ENCODE measurements around the gene PRX. TPM values are rescaled to one million over a fixed set of nuclear protein-coding genes. Genes with fewer than 3 reads are reported as not detected.

Gene PRX
- polyA plus RNA-seq, 1 donor from 2014 or later: 0.20 TPM

DNA sequence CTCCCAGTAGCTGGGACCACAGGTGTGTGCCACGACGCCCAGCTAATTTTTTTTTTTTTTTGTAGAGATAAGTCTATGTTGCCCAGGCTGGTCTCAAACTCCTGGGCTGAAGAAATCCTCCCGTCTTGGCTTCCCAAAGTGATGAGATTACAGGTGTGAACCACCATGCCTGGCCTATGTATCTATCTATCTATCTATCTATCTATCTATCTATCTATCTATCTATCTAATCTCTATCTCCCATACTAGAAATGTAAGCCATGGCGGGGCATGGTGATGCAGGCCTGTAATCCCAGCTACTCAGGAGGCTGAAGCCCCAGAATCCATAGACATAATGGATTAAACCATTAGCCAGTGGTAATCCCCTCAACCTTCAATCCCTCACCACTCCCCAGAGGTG is 37.5 kb upstream of the PRX start:
- Histone ChIP-seq H3K4me2 (ENCODE audit: low read length) (no peak overlapping the region), H3K9ac (ENCODE audit: low read length) (no peak overlapping the region), H3K79me2 (replicated peaks; ENCODE audit: insufficient read depth, low read length) (no peaks in the 10 kb centered on the region), H3K9me2 (ENCODE audit: insufficient read depth, low read length) (no peaks in the 10 kb centered on the region), H3K27ac (ENCODE audit: low read length) (no peak overlapping the region), H3K9me3 (ENCODE audit: low read length) (no peaks in the 10 kb centered on the region), H4K20me1 (ENCODE audit: insufficient read depth) (no peaks in the 10 kb centered on the region), H3K27me3 (ENCODE audit: insufficient read depth, low read depth, low read length) (no peaks in the 10 kb centered on the region), H3K36me3 (ENCODE audit: insufficient read depth, low read length) (no peaks in the 10 kb centered on the region), H3F3A (ENCODE audit: insufficient read depth, low read length, poor library complexity, severe bottlenecking) (no peaks in the 10 kb centered on the region), H3K4me3 (ENCODE audit: low read length) (no peak overlapping the region), H2AFZ (ENCODE audit: low read depth, low read length) (no peak overlapping the region)
- TF ChIP-seq SMC3 (conservative IDR thresholded peaks at IDR 0.05; ENCODE audit: poor library complexity) (no peak), TAF1 (IDR thresholded peaks at IDR 0.05; ENCODE audit: low read depth) (no peak), MXI1 (conservative IDR thresholded peaks at IDR 0.05; ENCODE audit: poor library complexity, severe bottlenecking) (no peak), POLR2AphosphoS5 (IDR thresholded peaks at IDR 0.05) (no peak), EP300 (conservative IDR thresholded peaks at IDR 0.05; ENCODE audit: poor library complexity, severe bottlenecking) (no peak), RAD21 (conservative IDR thresholded peaks at IDR 0.05) (no peak)
- TF ChIP-seq, protein P1, sequence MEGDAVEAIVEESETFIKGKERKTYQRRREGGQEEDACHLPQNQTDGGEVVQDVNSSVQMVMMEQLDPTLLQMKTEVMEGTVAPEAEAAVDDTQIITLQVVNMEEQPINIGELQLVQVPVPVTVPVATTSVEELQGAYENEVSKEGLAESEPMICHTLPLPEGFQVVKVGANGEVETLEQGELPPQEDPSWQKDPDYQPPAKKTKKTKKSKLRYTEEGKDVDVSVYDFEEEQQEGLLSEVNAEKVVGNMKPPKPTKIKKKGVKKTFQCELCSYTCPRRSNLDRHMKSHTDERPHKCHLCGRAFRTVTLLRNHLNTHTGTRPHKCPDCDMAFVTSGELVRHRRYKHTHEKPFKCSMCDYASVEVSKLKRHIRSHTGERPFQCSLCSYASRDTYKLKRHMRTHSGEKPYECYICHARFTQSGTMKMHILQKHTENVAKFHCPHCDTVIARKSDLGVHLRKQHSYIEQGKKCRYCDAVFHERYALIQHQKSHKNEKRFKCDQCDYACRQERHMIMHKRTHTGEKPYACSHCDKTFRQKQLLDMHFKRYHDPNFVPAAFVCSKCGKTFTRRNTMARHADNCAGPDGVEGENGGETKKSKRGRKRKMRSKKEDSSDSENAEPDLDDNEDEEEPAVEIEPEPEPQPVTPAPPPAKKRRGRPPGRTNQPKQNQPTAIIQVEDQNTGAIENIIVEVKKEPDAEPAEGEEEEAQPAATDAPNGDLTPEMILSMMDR (IDR thresholded peaks at IDR 0.05; ENCODE audit: poor library complexity, severe bottlenecking): no peak

DNA sequence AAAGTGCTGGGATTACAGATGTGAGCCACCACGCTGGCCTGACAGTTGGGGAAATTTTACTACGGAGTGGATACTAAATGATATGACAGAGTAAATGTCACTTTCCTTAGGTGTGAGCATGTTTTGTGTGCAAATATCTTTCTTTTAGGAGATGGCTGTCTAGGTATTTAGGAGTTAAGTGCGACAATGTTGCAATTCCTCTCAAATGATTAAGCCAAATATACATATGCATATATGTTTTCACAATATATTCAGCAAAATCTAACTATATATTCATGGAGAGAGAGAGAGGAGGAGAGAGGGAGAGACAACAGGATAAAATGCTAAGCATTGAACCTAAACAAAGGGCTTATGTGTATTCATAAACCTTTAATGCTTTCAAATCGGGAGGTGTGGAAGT is 36.3 kb upstream of the PRX start:
- Histone ChIP-seq H3F3A (ENCODE audit: insufficient read depth, low read length, poor library complexity, severe bottlenecking) (no peaks in the 10 kb centered on the region), H3K4me2 (ENCODE audit: low read length) (no peak overlapping the region), H3K36me3 (ENCODE audit: insufficient read depth, low read length) (no peaks in the 10 kb centered on the region), H3K79me2 (replicated peaks; ENCODE audit: insufficient read depth, low read length) (no peaks in the 10 kb centered on the region), H3K9ac (ENCODE audit: low read length) (no peak overlapping the region), H4K20me1 (ENCODE audit: insufficient read depth) (no peaks in the 10 kb centered on the region), H3K27me3 (ENCODE audit: insufficient read depth, low read depth, low read length) (no peaks in the 10 kb centered on the region), H3K27ac (ENCODE audit: low read length) (no peak overlapping the region), H3K9me3 (ENCODE audit: low read length) (no peaks in the 10 kb centered on the region), H3K4me3 (ENCODE audit: low read length) (no peak overlapping the region), H3K9me2 (ENCODE audit: insufficient read depth, low read length) (no peaks in the 10 kb centered on the region), H2AFZ (ENCODE audit: low read depth, low read length) (no peak overlapping the region)
- TF ChIP-seq RAD21 (conservative IDR thresholded peaks at IDR 0.05) (no peak), MXI1 (conservative IDR thresholded peaks at IDR 0.05; ENCODE audit: poor library complexity, severe bottlenecking) (no peak), TAF1 (IDR thresholded peaks at IDR 0.05; ENCODE audit: low read depth) (no peak), POLR2AphosphoS5 (IDR thresholded peaks at IDR 0.05) (no peak), EZH2 (IDR thresholded peaks at IDR 0.05; ENCODE audit: borderline replicate concordance, insufficient read depth, low read length, poor library complexity, severe bottlenecking) (no peak), SMC3 (conservative IDR thresholded peaks at IDR 0.05; ENCODE audit: poor library complexity) (no peak), EP300 (conservative IDR thresholded peaks at IDR 0.05; ENCODE audit: poor library complexity, severe bottlenecking) (no peak)
- TF ChIP-seq, protein P1 (IDR thresholded peaks at IDR 0.05; ENCODE audit: poor library complexity, severe bottlenecking): no peak
- TF ChIP-seq, protein P2, sequence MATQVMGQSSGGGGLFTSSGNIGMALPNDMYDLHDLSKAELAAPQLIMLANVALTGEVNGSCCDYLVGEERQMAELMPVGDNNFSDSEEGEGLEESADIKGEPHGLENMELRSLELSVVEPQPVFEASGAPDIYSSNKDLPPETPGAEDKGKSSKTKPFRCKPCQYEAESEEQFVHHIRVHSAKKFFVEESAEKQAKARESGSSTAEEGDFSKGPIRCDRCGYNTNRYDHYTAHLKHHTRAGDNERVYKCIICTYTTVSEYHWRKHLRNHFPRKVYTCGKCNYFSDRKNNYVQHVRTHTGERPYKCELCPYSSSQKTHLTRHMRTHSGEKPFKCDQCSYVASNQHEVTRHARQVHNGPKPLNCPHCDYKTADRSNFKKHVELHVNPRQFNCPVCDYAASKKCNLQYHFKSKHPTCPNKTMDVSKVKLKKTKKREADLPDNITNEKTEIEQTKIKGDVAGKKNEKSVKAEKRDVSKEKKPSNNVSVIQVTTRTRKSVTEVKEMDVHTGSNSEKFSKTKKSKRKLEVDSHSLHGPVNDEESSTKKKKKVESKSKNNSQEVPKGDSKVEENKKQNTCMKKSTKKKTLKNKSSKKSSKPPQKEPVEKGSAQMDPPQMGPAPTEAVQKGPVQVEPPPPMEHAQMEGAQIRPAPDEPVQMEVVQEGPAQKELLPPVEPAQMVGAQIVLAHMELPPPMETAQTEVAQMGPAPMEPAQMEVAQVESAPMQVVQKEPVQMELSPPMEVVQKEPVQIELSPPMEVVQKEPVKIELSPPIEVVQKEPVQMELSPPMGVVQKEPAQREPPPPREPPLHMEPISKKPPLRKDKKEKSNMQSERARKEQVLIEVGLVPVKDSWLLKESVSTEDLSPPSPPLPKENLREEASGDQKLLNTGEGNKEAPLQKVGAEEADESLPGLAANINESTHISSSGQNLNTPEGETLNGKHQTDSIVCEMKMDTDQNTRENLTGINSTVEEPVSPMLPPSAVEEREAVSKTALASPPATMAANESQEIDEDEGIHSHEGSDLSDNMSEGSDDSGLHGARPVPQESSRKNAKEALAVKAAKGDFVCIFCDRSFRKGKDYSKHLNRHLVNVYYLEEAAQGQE (IDR thresholded peaks at IDR 0.05; ENCODE audit: borderline replicate concordance): no peak

Data from neural cell (in vitro differentiated cells).